HCT116 (cell line): ENCODE measurements around the gene TSKU. TPM values are rescaled to one million over a fixed set of nuclear protein-coding genes. Genes with fewer than 3 reads are reported as not detected.
A peak's percentile ranks its signal among the peaks of the same experiment; 100 is the strongest.

Experiments used
- ATAC-seq: fragments of 200-7000 bp; cut with Tn5 transposase; 2 replicates; pipeline ENCODE4 v1.9.1; 2020; ENCODE audit warnings: mild to moderate bottlenecking, moderate library complexity
- BruUV-seq: library from RNA; stranded (reverse); fragments of 400-500 nt; replicated peaks from 2 replicates; lab custom pipeline; 2021; lab: Mats Ljungman, UMichigan
- CTCF ChIA-PET: fragments of 300-600 bp; sonication (Branson Sonifier 250); formaldehyde crosslinking; loops from one replicate; lab custom pipeline; 2021; ENCODE audit warnings: antibody characterized with exemption; lab: Charles Lee
- POLR2A ChIA-PET: fragments of 300-600, 350-600 bp; sonication (Branson Sonifier 250); formaldehyde crosslinking; loops from one replicate; lab custom pipeline; 2021; ENCODE audit warnings: antibody characterized with exemption; lab: Charles Lee
- RAD21 ChIA-PET, 2 experiments: fragments of 300-600 bp; sonication (Branson Sonifier 250); formaldehyde crosslinking; loops; one replicate each; lab custom pipeline; 2023; ENCODE audit warnings: low total read pairs in 2 of 2; ENCODE audit not compliant: uncharacterized antibody in 2 of 2, unreplicated experiment in 2 of 2, low non-redundant PET in 1 of 2; lab: Charles Lee
- DNase-seq: peaks from one replicate; pipeline ENCODE4 v3.0.0-alpha.2; 2010; ENCODE audit warnings: low read depth, low spot score
- H2AFZ ChIP-seq: fragments of 200-600 bp; shearing (Covaris generic), sonication (generic); 2 replicates; pipeline ENCODE4 v1.6.1; 2017; ENCODE audit warnings: low read depth, mixed run types, mixed read lengths, antibody characterized with exemption, low read length; ENCODE audit not compliant: poor library complexity, severe bottlenecking
- H3K27ac ChIP-seq: 2 replicates; pipeline ENCODE4 v1.5.1; 2012; ENCODE audit warnings: low read depth, low read length
- H3K27me3 ChIP-seq: fragments of 200-600 bp; sonication (generic); 2 replicates; pipeline ENCODE4 v1.6.1; 2016; ENCODE audit warnings: mixed run types, low read length, mixed read lengths; ENCODE audit not compliant: insufficient read depth
- H3K36me3 ChIP-seq, 2 experiments: fragments of 200-500 bp in 1 of 2; fragments of 200-600 bp in 1 of 2; sonication (Bioruptor generic) in 1 of 2; sonication (generic) in 1 of 2; 2 replicates each; pipeline versions ENCODE4 v1.5.1 to v1.6.1; 2014 to 2016; ENCODE audit warnings: low read length in 2 of 2, inconsistent platforms in 1 of 2, mixed read lengths in 1 of 2, mixed run types in 1 of 2; ENCODE audit not compliant: insufficient read depth in 2 of 2, control insufficient read depth in 1 of 2
- H3K4me1 ChIP-seq, 2 experiments: fragments of 200-600 bp in 1 of 2; sonication (generic) in 1 of 2; 2 replicates each; pipeline versions ENCODE4 v1.5.1 to v1.6.1; 2012 to 2017; ENCODE audit warnings: low read length in 2 of 2, inconsistent platforms in 1 of 2, mild to moderate bottlenecking in 1 of 2, mixed read lengths in 1 of 2, mixed run types in 1 of 2, moderate library complexity in 1 of 2; ENCODE audit not compliant: insufficient read depth in 2 of 2, control insufficient read depth in 1 of 2
- H3K4me2 ChIP-seq: fragments of 200-600 bp; sonication (generic); 2 replicates; pipeline ENCODE4 v1.6.1; 2017; ENCODE audit warnings: mixed run types, low read length, mixed read lengths
- H3K4me3 ChIP-seq, 2 experiments: fragments of 200-600 bp in 1 of 2; sonication (generic) in 1 of 2; replicated peaks in 1 of 2; 2 replicates each; pipeline ENCODE4 v1.5.1; 2011 to 2016; ENCODE audit warnings: low read length in 2 of 2, control low read depth in 1 of 2, low read depth in 1 of 2, mild to moderate bottlenecking in 1 of 2, mixed read lengths in 1 of 2, mixed run types in 1 of 2
- H3K79me2 ChIP-seq: fragments of 200-600 bp; sonication (generic); 2 replicates; pipeline ENCODE4 v1.6.1; 2017; ENCODE audit warnings: mild to moderate bottlenecking, mixed run types, low read length, moderate library complexity, mixed read lengths; ENCODE audit not compliant: insufficient read depth
- H3K9ac ChIP-seq: fragments of 200-600 bp; sonication (generic); 2 replicates; pipeline ENCODE4 v1.6.1; 2016; ENCODE audit warnings: low read length, mixed read lengths
- H3K9me2 ChIP-seq: fragments of 200-600 bp; sonication (generic), shearing (Covaris generic); 2 replicates; pipeline ENCODE4 v1.6.1; 2017; ENCODE audit warnings: mixed run types, mild to moderate bottlenecking, moderate library complexity; ENCODE audit not compliant: insufficient read depth
- H3K9me3 ChIP-seq, 2 experiments: fragments of 200-500 bp in 1 of 2; fragments of 200-600 bp in 1 of 2; sonication (Bioruptor generic) in 1 of 2; sonication (generic) in 1 of 2; 2 replicates each; pipeline ENCODE4 v1.6.1; 2014 to 2017; ENCODE audit warnings: low read length in 2 of 2, mixed read lengths in 2 of 2, inconsistent platforms in 1 of 2, low read depth in 1 of 2, mild to moderate bottlenecking in 1 of 2, mixed run types in 1 of 2, moderate library complexity in 1 of 2; ENCODE audit not compliant: control insufficient read depth in 1 of 2, insufficient read depth in 1 of 2
- H4K20me1 ChIP-seq: fragments of 200-600 bp; sonication (generic), shearing (Covaris generic); 2 replicates; pipeline ENCODE4 v1.6.1; 2017; ENCODE audit warnings: mixed run types, mild to moderate bottlenecking, moderate library complexity; ENCODE audit not compliant: insufficient read depth
- CEBPB ChIP-seq: IDR thresholded peaks from 2 replicates; pipeline ENCODE4 v1.6.1; 2012; ENCODE audit warnings: low read depth
- EGR1 ChIP-seq: IDR thresholded peaks from 2 replicates; pipeline ENCODE4 v1.6.1; 2012; ENCODE audit warnings: low read depth
- ELF1 ChIP-seq: IDR thresholded peaks from 2 replicates; pipeline ENCODE4 v1.6.1; 2012; ENCODE audit warnings: low read depth, borderline replicate concordance
- FOSL1 ChIP-seq: IDR thresholded peaks from 2 replicates; pipeline ENCODE4 v1.6.1; 2012; ENCODE audit warnings: low read depth
- JUND ChIP-seq: IDR thresholded peaks from 2 replicates; pipeline ENCODE4 v1.6.1; 2012
- MAX ChIP-seq: IDR thresholded peaks from 2 replicates; pipeline ENCODE4 v1.6.1; 2012
- POLR2A ChIP-seq: IDR thresholded peaks from 2 replicates; pipeline ENCODE4 v1.7.0; 2011; ENCODE audit warnings: borderline replicate concordance; ENCODE audit not compliant: insufficient read depth, insufficient read length; ENCODE audit errors: extremely low read depth
- RAD21 ChIP-seq: IDR thresholded peaks from 2 replicates; pipeline ENCODE4 v1.6.1; 2012; ENCODE audit warnings: low read depth, mild to moderate bottlenecking
- REST ChIP-seq: IDR thresholded peaks from 2 replicates; pipeline ENCODE4 v1.6.1; 2012; ENCODE audit warnings: low read depth
- SIN3A ChIP-seq: IDR thresholded peaks from 2 replicates; pipeline ENCODE4 v1.6.1; 2012; ENCODE audit warnings: low read depth
- SP1 ChIP-seq: IDR thresholded peaks from 2 replicates; pipeline ENCODE4 v1.6.1; 2012; ENCODE audit warnings: low read depth
- SRF ChIP-seq: IDR thresholded peaks from 2 replicates; pipeline ENCODE4 v1.6.1; 2012; ENCODE audit warnings: low read depth
- ZFX ChIP-seq: fragments of 450-650 bp; IDR thresholded peaks from 2 replicates; pipeline ENCODE4 v1.6.1; 2017
- ZNF274 ChIP-seq: fragments of 200-500 bp; sonication (Bioruptor generic); IDR thresholded peaks from 2 replicates; pipeline ENCODE4 v1.6.1; 2014; ENCODE audit warnings: mild to moderate bottlenecking, low read depth, low read length, inconsistent platforms
- intact Hi-C: fragments of 100-400 bp; cut with micrococcal nuclease; formaldehyde crosslinking; loops from 2 replicates; pipeline ENCODE4 v1.10.0; 2022
- total RNA-seq: library from RNA; stranded (reverse); gene quantifications from one replicate; pipeline ENCODE4 v1.2.1, GENCODE V29; 2021; ENCODE audit not compliant: unreplicated experiment
- TF ChIP-seq, protein P1 (sequence below): IDR thresholded peaks from 2 replicates; pipeline ENCODE4 v1.6.1; 2011; ENCODE audit warnings: mild to moderate bottlenecking, low read length, moderate library complexity; ENCODE audit not compliant: insufficient replicate concordance; ENCODE audit errors: extremely low read depth

Gene TSKU
- total RNA-seq, 1 experiment from 2014 or later, result 21.9 TPM

- Histone ChIP-seq H3K36me3 (no peaks in the 10 kb centered on the region), H3K27me3 (no peaks in the 10 kb centered on the region), H3K9me3 (no peaks in the 10 kb centered on the region), H4K20me1 (no peaks in the 10 kb centered on the region), H3K9ac (no peak overlapping the region), H3K4me2 (no peak overlapping the region), H3K27ac (no peak overlapping the region), H3K9me2 (no peaks in the 10 kb centered on the region), H3K4me1 (peaks cover 0 to 3% of the 10 kb centered on the region in 2 experiments; a peak in 2 of 4 replicates), H3K79me2 (no peaks in the 10 kb centered on the region), H2AFZ (no peak overlapping the region), H3K4me3 (no peak overlapping the region)
- ATAC-seq (peak; percentile 6; the same call in 1 of the 2 replicates), DNase-seq (no peak)
- no TSS peak for BruUV-seq
- intact Hi-C loops, result loop anchor here (1.0 to 5.0 kb wide), 4 partner anchors 32 to 286 kb away; partner anchors contain the start of gene ACER3
- TF ChIP-seq CEBPB, result no peak
- TF ChIP-seq SRF, result no peak
- TF ChIP-seq MAX, result no peak
- no peak for TF ChIP-seq POLR2A
- no peak for TF ChIP-seq JUND
- TF ChIP-seq SIN3A, result no peak
- no peak for TF ChIP-seq ZNF274
- TF ChIP-seq ELF1, result no peak
- TF ChIP-seq, protein P1, sequence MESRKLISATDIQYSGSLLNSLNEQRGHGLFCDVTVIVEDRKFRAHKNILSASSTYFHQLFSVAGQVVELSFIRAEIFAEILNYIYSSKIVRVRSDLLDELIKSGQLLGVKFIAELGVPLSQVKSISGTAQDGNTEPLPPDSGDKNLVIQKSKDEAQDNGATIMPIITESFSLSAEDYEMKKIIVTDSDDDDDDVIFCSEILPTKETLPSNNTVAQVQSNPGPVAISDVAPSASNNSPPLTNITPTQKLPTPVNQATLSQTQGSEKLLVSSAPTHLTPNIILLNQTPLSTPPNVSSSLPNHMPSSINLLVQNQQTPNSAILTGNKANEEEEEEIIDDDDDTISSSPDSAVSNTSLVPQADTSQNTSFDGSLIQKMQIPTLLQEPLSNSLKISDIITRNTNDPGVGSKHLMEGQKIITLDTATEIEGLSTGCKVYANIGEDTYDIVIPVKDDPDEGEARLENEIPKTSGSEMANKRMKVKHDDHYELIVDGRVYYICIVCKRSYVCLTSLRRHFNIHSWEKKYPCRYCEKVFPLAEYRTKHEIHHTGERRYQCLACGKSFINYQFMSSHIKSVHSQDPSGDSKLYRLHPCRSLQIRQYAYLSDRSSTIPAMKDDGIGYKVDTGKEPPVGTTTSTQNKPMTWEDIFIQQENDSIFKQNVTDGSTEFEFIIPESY, result no peak
- TF ChIP-seq FOSL1, result no peak
- TF ChIP-seq EGR1, result no peak
- no peak for TF ChIP-seq RAD21
- no peak for TF ChIP-seq ZFX
- no peak for TF ChIP-seq SP1
- TF ChIP-seq REST, result no peak
- CTCF ChIA-PET, result interaction anchor here (0.6 to 2.2 kb wide), 4 partner anchors 17 to 113 kb away, joined by 3 to 11 read pairs (median 3); no protein-coding TSS in a partner anchor
- RAD21 ChIA-PET, result no interaction called here
- POLR2A ChIA-PET, result no interaction called here
Observed at GRCh38 chr11:76806608-76807205, 23.6 kb downstream of the TSKU start.
